ENCODE results near the gene WSCD2.

The WSCD2 gene

GRCh38 chr12:108119974-108120862, 8.9 kb upstream of the WSCD2 start:
- no peak for TF ChIP-seq CTCF (IDR thresholded peaks at IDR 0.05; ENCODE audit: borderline replicate concordance, insufficient read depth, low read depth, low read length)
- no peak overlapping the region for H3K4me3 ChIP-seq (ENCODE audit: low read depth, low read length)

GRCh38 chr12:108120863-108121165, 8.3 kb upstream of the WSCD2 start:
- H3K4me3 ChIP-seq (ENCODE audit: low read depth, low read length): no peak overlapping the region
- TF ChIP-seq CTCF (IDR thresholded peaks at IDR 0.05; ENCODE audit: borderline replicate concordance, insufficient read depth, low read depth, low read length): no peak

- no peak overlapping the region for H3K4me3 ChIP-seq (ENCODE audit: low read depth, low read length)
- TF ChIP-seq CTCF (IDR thresholded peaks at IDR 0.05; ENCODE audit: borderline replicate concordance, insufficient read depth, low read depth, low read length): no peak
Observed at GRCh38 chr12:108121320-108121719, 7.8 kb upstream of the WSCD2 start.

GRCh38 chr12:108121728-108122471, 7.2 kb upstream of the WSCD2 start:
- H3K4me3 ChIP-seq (ENCODE audit: low read depth, low read length): no peak overlapping the region
- TF ChIP-seq CTCF (IDR thresholded peaks at IDR 0.05; ENCODE audit: borderline replicate concordance, insufficient read depth, low read depth, low read length): no peak

GRCh38 chr12:108122644-108123043, 6.4 kb upstream of the WSCD2 start:
- no peak overlapping the region for H3K4me3 ChIP-seq (ENCODE audit: low read depth, low read length)
- TF ChIP-seq CTCF (IDR thresholded peaks at IDR 0.05; ENCODE audit: borderline replicate concordance, insufficient read depth, low read depth, low read length): no peak

- no peak overlapping the region for H3K4me3 ChIP-seq (ENCODE audit: low read depth, low read length)
- TF ChIP-seq CTCF (IDR thresholded peaks at IDR 0.05; ENCODE audit: borderline replicate concordance, insufficient read depth, low read depth, low read length): no peak
Observed at GRCh38 chr12:108123402-108123801, 5.7 kb upstream of the WSCD2 start.

GRCh38 chr12:108125073-108125472, 4.0 kb upstream of the WSCD2 start:
- no peak for TF ChIP-seq CTCF (IDR thresholded peaks at IDR 0.05; ENCODE audit: borderline replicate concordance, insufficient read depth, low read depth, low read length)
- H3K4me3 ChIP-seq (ENCODE audit: low read depth, low read length): no peak overlapping the region
